GM19324 (cell line): Measurements from ENCODE around the gene TANK.
A peak's percentile ranks its signal among the peaks of the same experiment; 100 is the strongest.
"Not testable (repeated sequence)": the region's sequence is repeated elsewhere in the genome, so short reads cannot be mapped to it uniquely, and the experiment has no call there.

Experiments
- ATAC-seq: cut with Tn5 transposase; IDR thresholded peaks from one replicate; pipeline ENCODE4 v1.9.1; 2021; ENCODE audit warnings: mild to moderate bottlenecking, moderate library complexity; ENCODE audit not compliant: unreplicated experiment, low FRiP score

TANK gene

DNA sequence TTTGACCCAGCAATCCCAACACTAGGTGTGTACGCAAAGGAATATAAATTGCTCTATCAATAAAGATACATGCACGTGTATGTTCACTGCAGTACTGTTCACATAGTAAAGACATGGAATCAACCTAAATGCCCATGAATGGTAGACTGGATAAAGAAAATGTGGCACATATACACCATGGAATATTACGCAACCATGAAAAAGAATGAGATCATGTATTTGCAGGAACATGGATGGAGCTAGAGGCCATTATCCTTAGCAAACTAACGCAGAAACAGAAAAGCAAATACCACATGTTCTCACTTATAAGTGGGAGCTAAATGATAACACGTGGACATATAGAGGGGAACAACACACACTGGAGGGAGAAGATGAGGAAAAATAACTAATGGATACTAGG, 27.8 kb upstream of the TANK start:
- ATAC-seq: not testable (repeated sequence)

DNA sequence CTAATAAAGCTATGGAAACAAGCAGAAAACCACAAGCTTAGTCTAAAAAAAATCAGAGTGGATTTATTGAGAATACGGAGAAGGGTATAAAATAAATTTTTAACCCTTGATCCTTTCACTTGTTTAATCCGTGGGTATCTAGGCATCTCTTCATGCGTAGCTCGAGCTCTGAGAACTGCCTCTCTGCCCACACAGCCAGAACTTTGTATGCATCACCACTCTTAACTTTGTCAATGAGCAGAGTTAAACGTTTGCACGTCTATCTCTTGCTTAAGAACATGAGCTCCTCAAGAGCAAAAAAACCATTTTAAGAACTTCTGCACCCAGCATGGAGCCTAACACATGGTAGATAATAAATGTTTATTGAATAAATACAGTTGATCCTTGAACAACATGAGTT, 26.9 kb upstream of the TANK start:
- ATAC-seq: no peak

DNA sequence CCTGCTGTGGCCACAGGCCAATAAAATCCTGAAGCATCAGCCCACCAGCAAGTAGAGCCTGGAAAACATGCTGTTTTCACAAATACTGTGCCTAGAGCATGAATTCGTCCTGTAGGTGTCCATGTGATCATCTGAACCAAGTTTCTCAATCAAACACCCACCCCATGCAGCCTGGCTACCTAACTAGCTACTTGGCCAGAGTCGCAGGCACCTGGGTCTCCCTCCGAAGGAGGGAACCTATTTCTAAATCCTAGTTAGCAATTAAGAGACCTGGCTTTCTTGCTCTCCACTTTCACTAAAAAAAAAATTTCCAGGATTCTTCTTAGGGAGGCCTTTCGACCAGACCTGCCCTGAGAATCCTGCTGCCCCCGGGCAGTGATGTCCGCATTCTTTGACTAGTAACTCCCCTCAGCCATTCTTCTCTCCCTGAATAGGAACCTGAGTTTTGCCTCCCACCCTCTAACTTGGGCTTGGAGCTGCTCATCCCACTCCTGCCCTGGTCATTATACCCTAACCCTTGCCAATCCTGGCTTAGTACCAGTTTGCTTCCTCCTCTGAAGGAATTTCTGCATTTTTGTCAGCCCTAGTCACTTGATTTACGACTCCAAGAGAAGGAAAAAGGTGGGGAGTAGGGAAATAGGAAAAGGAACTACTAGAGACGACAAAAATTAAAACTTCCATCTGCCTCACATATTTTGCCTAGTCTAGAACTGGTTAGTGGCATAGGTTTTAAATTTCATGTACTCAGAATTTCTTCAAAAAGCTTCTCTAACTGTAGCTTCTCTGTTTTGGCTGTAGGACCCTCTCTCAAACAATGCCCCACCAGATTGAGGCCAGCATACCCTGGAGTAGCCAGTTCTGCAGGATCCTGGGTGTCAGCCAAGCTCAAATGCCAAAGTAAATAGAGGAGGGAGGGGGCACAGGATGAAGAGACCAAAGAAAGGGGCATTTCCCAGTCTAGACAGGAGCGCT, 25.4 kb upstream of the TANK start:
- ATAC-seq: no peak

DNA sequence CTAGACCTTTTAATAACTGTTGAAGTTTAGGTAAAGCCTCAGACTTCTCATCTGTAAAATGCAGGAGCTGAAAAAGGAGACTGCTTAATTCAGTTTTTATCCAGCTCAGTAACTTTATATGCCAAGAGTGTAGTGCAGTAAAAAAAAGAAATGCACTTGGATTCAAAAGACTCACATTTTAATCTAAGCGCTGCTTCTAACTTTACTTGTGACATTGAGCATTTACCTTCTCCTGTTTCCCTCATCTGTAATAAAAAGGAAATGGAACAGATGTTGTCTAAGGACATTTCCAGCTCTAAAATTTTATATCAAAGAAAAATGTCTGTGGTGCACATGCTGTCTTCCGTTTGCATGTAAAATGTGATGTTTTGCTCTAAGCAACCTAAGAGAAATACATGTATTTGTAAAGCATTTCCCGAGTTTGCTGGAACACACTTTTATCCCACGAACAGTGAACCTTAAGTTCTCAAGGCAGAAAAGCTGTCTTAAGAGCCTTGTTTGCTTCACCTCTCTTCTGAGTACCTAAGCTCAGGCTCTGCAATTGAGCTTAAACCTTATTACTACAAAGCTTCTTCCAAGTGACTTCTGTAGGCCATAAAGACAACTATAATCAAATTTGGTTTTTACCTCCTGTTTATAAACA, 24.2 kb upstream of the TANK start:
- no peak for ATAC-seq

DNA sequence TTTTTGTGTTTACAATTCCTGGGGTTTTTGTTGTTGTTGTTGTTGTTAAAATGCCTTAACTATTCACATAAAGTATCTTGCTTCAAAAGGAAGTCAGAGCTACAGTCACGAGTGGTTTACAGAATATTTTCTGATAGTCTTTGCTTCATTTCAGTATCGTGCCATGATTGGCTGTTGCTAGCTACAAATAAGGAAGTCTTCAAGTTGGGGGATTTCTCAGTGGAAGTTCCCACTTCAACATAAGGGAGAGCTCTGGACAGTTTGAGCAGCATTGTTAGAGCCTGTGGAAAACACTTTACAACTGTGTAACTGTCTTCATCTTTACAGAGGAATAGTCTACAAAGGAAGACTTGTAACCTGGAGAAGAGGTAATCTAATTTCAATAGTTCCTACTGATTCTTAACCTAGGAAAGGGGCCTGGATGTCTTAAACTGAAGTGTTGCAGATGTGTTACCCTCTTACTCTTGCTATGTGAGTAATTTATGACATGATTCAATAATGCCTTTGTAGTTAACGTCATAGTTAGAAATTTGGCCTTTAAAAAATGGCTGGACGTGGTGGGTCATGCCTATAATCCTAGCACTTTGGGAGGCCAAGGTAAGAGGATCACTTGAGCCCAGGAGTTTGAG, 23.4 kb upstream of the TANK start:
- ATAC-seq: peak; percentile 78

DNA sequence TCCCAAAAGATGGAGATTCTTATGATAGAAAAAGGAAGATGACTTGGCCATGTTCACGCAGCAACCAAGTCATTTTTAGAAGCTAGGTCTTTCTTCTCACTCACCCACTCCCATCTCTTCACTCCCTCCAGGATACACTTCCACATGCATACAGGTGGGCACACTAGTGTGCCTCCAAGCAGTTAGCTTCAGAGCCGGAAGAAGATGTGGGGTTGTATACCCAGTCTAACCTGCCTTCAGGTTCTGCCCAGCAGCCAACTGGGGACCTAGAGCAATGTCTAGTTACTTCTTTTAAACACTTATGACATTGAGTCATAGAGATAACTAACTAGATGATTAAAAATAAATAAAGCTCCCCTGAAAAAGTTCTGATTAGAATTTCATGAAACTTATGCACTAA, 21.8 kb upstream of the TANK start:
- ATAC-seq: peak; percentile 33

DNA sequence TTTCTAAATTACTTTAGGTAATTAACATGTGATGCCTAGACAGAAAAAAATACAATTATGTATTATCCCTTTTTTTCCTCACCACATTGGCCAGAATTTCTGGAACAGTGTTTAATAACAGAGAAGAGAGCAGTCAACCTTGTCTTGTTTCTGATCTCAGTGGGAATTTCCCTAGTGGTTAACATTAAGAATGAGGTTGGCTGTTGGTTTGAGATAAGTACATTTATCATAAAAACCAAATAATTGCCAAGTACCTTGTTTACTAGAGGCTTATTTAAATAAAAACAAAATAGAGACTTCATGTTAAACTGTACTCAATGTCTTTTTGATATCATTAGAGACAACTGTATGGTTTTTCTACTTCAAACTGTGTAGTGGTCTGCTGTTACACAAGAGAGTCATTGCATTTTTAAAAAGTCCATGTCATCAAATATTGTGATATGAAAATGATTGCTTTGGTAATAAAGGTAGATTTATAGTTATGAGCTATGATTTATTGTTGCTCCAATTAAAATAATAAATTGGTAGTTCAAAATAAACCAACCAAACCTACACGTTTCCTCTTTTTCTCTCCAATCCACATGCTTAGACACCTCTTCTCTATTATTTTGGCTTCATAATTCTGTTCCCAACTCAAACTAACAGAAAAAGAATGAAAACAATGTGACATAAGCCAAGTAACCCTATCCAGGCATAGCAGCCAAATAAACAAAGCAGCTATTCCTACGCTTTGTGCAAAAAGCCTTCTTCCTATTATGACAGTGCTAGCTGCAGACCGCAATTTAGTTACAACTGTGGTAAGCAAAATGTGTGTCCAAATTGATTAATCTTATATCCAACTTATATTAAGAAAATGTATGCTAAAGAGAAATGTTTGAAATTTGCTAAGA, 20.9 kb upstream of the TANK start:
- ATAC-seq: no peak

DNA sequence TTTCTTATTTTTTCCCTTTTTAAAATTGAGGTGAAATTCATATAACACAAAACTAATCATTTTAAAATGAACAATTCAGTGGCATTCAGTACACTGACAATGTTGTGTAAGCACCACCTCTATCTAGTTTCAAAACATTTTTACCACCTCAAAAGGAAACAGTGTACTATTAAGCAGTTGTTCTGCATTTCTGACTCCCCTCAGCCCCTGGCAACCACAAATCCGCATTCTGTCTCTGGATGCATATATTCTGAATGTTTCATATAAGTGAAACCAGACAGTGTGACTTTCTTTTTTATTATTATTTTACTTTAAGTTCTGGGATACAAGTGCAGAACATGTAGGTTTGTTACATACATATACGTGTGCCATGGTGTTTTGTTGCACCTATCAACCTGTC, 19.2 kb upstream of the TANK start:
- ATAC-seq: peak; percentile 48

DNA sequence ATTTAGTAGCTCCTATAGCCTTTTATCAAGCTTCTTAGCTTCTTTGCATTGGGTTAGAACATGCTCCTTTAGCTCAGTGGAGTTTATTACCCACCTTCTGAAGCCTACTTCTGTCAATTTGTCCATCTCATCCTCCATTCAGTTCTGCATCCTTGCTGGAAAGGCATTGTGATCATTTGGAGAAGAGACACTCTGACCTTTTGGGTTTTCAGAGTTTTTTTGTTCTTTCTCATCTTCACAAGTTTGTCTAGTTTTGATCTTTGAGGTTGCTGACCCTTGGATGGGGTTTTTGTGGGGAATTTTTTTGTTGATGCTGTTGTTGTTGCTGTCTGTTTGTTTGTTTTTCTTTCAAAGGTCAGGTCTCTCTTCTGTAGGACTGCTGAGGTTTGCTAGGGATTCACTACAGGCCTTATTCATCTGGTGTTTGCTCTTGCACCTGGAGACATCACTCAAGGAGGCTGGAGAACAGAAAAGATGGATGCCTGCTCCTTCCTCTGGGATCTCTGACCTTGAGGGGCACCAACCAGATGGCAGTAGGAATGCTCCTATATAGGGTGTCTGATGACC, 13.9 kb upstream of the TANK start:
- ATAC-seq: no peak

DNA sequence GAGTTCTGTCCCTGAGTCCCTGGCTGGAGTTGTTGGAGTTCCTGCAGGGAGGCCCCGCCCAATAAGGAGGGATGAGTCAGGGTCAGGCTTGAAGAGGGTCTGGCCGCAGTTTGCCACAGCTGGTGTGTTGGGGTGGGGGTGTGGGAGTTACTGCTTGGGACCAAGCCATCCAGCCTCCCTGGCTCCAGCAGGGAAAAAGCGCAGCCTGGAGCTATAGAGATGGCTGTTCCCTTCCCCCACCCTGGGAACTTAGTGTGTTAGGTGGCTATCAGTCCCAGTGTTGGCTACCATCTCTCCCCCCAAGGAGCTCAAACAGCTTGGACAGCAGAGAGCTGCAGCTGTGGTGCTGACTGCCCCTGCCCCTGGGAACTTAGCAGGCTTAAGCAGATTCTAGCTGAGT, 13.2 kb upstream of the TANK start:
- no peak for ATAC-seq

DNA sequence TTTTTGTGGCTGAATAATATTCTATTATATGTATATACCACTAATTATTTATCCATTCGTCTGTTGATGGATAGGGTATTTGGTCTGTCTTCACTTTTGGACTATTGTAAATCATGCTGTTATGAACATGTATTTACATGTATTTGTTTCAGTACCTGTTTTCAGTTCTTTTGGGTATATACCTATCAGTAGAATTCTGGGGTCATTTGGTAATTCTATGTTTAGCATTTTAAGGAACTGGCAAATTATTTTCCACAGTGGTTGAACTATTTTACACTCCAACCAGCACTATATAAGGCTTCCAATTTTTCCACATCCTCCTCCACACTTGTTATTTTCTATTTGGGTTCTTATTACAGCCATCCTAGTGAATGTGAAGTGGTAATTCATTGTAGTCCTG, 12.4 kb upstream of the TANK start:
- no peak for ATAC-seq

DNA sequence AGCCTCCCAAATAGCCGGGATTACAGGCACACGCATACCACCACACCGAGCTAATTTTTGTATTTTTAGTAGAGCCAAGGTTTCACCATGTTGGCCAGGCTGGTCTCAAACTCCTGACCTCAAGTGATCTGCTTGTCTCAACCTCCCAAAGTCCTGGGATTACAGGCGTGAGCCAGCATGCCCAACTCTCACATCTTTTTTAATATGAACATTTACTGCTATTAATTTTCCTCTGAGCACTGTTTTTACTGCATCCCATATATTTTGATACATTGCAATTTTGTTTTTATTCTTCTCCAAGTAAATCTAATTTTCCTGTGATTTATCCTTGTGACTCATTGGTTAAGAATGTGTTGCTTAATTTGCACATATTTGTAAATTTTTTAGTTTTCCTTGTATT, 9.5 kb upstream of the TANK start:
- no peak for ATAC-seq

DNA sequence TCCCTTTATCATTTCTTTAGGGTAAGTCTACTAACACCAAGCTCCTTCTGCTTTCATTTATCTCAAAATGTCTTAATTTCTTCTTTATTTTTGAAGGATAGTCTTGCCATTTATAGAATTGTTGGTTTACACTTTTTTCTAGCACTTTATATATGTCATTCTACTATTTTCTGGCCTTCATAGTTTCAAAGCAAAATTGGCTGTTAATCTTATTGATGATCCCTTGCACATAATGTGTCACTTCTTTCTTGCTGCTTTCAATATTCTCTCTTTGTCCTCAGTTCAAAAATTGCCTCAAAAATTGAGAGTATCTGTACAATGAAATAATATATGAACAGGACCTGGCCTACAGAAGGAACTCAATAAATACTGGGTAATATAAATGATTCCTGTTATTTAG, 7.9 kb upstream of the TANK start:
- ATAC-seq: no peak

DNA sequence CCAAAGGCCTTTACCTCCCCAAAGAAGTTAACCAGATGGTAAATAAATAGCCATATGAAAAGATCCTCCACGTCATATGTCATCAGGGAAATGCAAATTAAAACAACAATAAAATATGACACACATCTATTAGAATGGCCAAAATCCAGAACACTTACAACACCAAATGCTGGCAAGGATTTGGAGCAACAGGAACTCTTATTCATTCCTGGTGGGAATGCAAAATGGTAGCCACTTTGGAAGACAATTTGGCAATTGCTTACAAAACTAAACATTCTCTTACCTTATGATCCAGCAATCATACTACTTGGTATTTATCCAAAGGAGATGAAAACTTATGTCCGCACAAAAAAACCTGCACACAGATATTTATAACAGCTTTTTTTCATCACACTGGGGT, 1.3 kb upstream of the TANK start:
- no peak for ATAC-seq

DNA sequence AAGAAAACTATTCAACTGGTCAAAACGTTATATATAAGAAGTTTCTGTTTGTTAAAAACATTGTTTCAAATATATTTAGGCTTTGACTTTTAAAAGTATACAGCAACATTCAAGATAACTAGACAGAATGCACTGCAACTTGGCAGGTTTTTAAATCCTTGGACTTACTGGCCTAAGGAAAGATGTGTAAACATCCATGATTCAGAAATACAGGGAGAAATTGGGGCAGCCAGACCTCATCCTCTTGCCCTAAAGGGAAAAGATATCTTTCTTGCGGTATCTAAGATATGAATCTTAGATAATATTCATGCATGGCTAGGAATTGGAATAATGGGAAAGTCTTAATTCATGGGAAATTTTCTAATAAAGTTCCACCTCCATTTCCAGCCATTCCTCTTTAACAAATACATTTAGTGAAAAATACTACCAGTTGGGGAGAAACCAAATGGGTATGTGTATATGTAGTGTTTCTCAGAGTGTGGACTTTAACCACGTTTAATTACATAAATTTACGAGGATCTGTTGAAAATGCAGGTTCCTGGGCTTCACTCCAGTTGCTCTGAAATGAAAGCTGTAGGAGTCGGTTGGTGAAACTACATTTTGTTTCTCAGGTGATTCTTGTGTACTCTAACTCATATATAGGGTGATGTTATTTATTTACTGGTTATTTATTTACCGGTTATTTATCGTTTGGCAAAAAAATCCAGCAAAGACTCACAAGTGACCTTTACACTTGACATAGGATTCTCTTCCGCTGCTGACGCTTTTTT, 587 bp upstream of the TANK start:
- peak; percentile 4 for ATAC-seq

DNA sequence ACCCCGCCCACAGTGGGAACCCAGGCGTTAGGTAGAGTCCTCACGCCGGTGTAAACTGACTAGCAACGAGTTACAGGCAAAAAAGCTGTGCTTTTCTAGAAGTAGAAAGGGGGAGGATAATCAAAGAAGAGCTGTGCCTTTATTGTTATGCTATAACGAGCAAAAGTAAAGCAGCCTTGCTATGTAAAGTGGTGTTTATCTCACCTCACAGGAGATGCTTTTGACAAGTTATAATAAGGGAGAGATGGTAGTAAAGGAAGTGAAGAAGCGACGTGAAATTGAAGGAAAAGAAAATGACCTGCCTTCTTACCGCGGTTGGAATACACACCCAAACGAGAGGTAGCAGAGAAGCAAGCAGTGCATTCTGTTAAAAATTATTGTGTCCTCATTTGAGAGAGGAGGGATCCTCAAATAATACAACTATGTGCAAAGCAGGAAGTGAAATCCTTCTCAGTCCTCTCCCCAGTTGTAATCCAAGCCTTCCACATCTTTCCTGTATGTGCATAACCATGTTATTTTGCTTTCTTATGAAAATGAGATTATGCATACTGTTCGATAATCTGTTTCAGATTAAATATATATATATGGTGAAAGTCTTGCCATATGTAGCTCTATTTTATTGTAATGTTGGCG, 962 bp downstream of the TANK start:
- no peak for ATAC-seq

DNA sequence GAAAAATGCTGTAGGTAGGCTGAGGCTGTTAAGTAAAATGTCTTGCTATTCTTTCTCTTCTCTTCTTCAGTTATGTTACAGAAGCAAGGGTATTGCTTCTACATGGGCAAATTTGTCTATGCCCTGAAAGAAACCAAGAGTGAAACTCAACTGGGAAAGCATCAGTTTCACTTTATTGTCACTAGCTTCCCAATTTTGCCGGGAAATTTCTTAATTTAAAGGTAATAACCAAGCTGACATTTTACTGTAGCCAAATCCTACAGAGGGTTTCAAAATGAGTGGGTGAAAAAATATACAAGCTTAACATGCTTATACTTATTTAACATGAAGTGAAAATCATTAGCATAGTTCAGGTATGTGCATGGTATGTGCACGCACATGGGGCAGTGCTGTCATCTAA, 3.2 kb downstream of the TANK start:
- ATAC-seq: no peak

DNA sequence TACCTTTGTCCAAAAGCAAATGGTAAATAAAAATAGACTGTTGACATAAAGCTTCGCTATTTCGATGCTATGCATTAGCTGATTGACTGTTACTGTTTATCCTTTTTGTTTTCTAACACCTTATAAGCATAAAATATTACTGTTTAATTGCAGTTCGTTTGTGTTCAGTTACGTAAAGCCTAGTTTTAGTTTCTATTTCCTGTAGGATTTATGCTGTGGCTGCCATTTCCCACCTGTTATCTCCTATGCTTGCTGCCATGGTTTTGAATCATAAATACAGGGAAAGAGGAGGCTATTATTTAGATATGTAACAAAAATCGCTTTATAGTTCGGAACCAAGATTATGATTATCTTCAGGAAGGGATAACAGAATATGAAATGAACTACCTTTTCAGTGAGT, 3.9 kb downstream of the TANK start:
- no peak for ATAC-seq

DNA sequence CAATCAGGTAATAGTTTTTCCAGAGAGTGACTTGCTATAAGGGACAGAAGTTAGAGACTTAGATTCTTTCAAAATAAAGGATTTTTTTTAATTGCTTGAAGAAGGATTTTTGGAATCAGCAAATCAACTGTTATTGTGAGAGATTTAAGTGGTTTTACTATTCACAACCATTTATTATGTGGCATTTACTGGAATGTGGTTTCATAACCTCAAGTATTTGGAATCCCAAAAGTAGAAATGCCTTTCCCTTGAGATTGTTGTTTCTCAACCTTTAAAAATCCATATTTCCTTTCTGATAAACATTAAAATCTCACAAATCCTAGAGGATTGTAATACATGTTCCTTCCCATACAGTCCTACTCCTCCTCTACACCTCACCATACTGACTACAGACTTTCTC, 5.0 kb downstream of the TANK start:
- ATAC-seq: no peak
